ENCODE results near the gene NFATC2IP.

DNA sequence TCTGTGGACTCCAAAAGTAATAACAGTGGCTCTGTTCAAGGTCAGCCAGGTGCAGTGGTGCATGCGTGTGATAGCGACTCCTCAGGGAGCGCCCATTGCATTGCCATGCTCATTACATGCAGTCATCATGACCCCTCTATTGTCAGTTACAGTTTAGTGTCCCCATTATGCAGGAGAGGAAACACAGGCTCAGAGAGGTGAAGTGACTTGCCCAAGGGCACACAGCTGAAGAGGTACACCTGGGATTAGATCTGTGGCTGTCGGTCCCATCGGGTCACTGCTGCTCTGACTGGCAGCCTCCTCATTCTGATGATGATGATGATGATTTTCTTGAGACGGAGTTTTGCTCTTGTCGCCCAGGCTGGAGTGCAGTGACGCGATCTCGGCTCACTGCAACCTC, 41.8 kb downstream of the NFATC2IP start:
- TF ChIP-seq EZH2phosphoT487 (IDR thresholded peaks at IDR 0.05; ENCODE audit: insufficient read depth, low read depth), result no peak
- TF ChIP-seq EZH2 (IDR thresholded peaks at IDR 0.05; ENCODE audit: insufficient read depth, poor library complexity, severe bottlenecking), result no peak

Data from GM23248 (cell line).